Motor neuron (in vitro differentiated cells): ENCODE measurements around the gene SLC16A12. TPM values are rescaled to one million over a fixed set of nuclear protein-coding genes. Genes with fewer than 3 reads are reported as not detected.
A peak's percentile ranks its signal among the peaks of the same experiment; 100 is the strongest.
"Not testable (repeated sequence)": the region's sequence is repeated elsewhere in the genome, so short reads cannot be mapped to it uniquely, and the experiment has no call there.

Source experiments
- ATAC-seq, 8 experiments: fragments of 200-7000 bp; cut with Tn5 transposase; replicated peaks in 6 of 8; 2 replicates each; pipeline ENCODE4 v1.8.0; 2021; ENCODE audit warnings: mild to moderate bottlenecking in 8 of 8, moderate library complexity in 8 of 8
- H3K27ac ChIP-seq, 2 donors: fragments of 250-450 bp; sonication (Bioruptor Pico); 2 replicates each; pipeline ENCODE4 v1.9.0; 2021; ENCODE audit warnings: antibody characterized with exemption in 2 of 2, mild to moderate bottlenecking in 2 of 2, moderate library complexity in 1 of 2
- H3K4me1 ChIP-seq, 2 donors: fragments of 250-450 bp; sonication (Bioruptor Pico); replicated peaks in 1 of 2; 2 replicates each; pipeline ENCODE4 v1.6.1; 2021; ENCODE audit warnings: antibody characterized with exemption in 2 of 2, mild to moderate bottlenecking in 2 of 2, moderate library complexity in 1 of 2
- H3K4me3 ChIP-seq, 5 donors: fragments of 250-450 bp; sonication (Bioruptor Pico); 2 replicates each; pipeline ENCODE4 v1.9.0; 2021; ENCODE audit warnings: antibody characterized with exemption in 5 of 5, mild to moderate bottlenecking in 5 of 5, moderate library complexity in 4 of 5
- WGBS, 10 experiments: fragments of 450-650 bp; shearing (Covaris generic); methylation state at CpG; one replicate each; pipeline ENCODE4 v1.0.0; 2022; 5-methylcytosine and 5-hydroxymethylcytosine counted together
- in situ Hi-C, 9 experiments: fragments of 400-800 bp; cut with MboI; loops; one replicate each; pipeline ENCODE4 v1.15.0; 2021; ENCODE audit warnings: low sequenced_read_pairs in 9 of 9, low pct_unique_long_range_greater_than_20kb in 2 of 9; ENCODE audit not compliant: unreplicated experiment in 9 of 9
- total RNA-seq, 8 experiments: library from RNA; unstranded; fragments of 300-600 nt; gene quantifications; 2 replicates each; pipeline versions ENCODE4 v1.2.3 to v1.2.4, GENCODE V29; 2022

Gene SLC16A12
- total RNA-seq, 8 experiments from 2014 or later, result under 0.01 to 15.8 (median 0.14) TPM; not detected in 3

DNA sequence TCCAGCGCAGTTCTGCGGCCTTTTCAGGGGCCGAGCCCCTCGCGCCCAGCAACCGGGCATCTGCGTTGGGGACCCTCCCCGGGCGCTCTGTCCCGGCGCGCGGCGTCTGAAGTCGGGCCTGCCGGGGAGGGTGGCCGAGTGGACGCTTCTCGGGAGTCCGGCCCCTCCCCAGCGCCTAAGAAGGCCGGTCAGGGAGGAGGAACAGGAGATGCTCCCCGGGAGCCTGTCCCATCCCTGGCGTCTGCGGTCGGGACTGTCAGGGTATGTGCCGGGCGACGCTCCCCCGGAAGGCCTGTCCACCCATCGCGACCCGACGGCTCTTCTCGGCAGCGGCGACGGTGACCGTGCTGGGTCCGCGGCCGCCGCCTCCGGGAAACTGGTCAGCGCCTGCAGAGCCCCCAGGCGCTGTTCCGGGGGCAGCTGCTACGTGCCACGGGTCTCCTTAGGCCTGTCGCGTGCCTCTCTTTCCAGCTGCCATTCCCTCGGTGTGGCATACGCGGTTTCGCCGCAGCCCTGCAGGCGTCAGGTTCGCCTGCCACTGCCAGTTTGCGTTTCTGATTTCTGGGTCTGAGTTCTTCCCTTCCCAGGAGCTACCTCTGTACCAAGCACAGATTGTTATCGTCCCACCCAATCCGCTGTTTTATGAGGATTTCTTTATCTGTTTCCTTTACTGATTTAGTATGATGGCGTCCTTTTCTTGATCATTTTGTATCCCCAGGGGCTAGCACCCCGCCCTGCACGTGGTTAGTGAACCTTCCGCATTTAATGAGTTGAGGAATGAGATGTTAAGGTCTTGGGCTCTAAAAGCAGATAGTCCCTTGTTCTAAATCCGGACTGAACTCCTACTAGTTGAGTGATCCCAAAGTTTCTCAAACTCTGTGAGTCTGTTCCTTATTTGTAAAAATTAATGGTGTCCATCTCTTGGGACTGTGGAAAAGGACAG lies 120.2 kb downstream of the SLC16A12 start:
- Histone ChIP-seq H3K27ac (peak overlapping the region; percentile 79 to 87), H3K4me3 (peak overlapping the region; percentile 51 to 74 (median 66)), H3K4me1 (peaks cover 15 to 43% of the 10 kb centered on the region in 2 donors)
- in situ Hi-C loops, result no loop called here
- ATAC-seq, result peak; percentile 71 to 80 (median 74)
- 0 to 51% (median 11%) methylated on average over 1 to 23 of the region's 66 CpGs; no CpG with 5 or more reads in 1 of the 10 experiments for WGBS, 10 experiments

DNA sequence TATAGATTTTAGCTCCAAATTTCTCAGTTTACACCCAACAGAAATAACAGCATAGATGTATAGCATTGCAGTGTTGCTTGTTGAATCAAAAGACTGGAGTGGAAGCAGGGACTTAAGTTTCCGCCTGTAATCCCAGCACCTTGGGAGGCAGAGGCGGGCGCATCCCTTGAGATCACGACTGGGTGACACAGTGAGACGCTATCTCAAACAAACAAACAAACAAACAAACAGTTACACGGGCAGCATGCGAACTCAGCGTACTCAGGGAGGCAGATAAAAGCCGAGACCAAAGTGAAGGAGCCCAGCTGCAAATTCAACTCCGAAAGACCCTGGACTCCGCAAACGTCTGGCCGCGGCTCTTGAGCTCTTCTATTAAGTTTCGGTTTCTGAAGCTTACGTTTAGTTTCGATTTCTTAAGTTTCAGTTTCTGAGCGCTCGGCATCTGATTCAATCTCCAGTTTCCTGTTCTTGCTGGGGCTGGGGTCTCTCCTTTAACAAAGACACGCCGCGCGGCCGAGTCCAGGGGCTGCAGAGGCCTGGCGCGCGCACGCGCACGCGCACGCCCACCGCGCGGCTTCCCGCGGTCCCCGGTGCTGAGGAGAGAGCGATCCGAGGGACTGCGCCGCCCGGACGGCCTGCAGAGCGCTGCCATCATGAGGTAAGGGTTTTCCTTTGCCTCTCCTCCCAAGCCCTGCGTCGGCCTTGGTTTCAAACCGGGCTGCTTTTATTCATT lies 121.1 kb downstream of the SLC16A12 start, which contains the start of gene IFIT5:
Gene IFIT5, plus strand, starts transcription at position 423 of the 733 bp plus-strand sequence. Its CDS starts 231 bp downstream, at position 654.
- in situ Hi-C loops, result no loop called here
- Histone ChIP-seq H3K27ac (peak within 1 kb of the TSS; percentile 79 to 87), H3K4me3 (peak within 1 kb of the TSS; percentile 51 to 74 (median 66)), H3K4me1 (peaks cover 11 to 34% of the 10 kb centered on the region in 2 donors)
- 0 to 3% (median 0%) methylated on average over 3 to 26 of the region's 48 CpGs; no CpG with 5 or more reads in 1 of the 10 experiments for WGBS, 10 experiments
- ATAC-seq, result peak; percentile 79 to 97 (median 96)

DNA sequence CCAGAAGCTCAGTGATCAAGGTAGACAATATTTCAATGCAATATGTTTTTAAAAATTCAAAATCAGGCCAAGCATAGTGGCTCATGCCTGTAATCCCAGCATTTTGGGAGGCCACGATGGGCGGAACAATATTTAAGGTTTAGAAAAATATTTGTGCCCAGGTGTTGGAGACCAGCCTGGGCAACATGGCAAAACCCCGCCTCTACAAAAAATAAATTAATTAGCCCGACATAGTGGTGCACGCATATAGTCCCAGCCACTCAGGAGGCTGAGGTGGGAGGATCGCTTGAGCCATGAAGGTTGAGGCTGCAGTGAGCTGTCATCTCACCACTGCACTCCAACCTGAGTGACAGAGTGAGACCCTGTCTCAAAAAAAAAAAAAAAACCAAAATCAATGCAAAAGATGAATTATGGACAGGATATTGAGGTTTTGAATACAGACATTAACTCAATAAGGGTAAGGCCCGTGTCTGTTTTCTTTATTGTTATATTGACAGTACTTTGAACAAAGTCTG lies 121.9 kb downstream of the SLC16A12 start:
- in situ Hi-C loops, result no loop called here
- ATAC-seq, result no peak
- H3K4me3 ChIP-seq, result peak overlapping the region in 4 of 5 donors; percentile 51 to 74 (median 58)
- 74 to 98% (median 92%) methylated on average over 2 to 7 of the region's 7 CpGs for WGBS, 10 experiments
- peaks cover 11 to 26% of the 10 kb centered on the region in 2 donors for H3K4me1 ChIP-seq
- no peak overlapping the region for H3K27ac ChIP-seq

- H3K4me3 ChIP-seq, H3K27ac ChIP-seq, ATAC-seq, in situ Hi-C loops: not testable (repeated sequence)
- WGBS, 10 experiments, result 82 to 100% (median 91%) methylated on average over 2 to 10 of the region's 10 CpGs; no CpG with 5 or more reads in 3 of the 10 experiments
- peaks cover 5 to 15% of the 10 kb centered on the region in 2 donors for H3K4me1 ChIP-seq
Measured at GRCh38 chr10:89412276-89412675, 123.1 kb downstream of the SLC16A12 start.

DNA sequence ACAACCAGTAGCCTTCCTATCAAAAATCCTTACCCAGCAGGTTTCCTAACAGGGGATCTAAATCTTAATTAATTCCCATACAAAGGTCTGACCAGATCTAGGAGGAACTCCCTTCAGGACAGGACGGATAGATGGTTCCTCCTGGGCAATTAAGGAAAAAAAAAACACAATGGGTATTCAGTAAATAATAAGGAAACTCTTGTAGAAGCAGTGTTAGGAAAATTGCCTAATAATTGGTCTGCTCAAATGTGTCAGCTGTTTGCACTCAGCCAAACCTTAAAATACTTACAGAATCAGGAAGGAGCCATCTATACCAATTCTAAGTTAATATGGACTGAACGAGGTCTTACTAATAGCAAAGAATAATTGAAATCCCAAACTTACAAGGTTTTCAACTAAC lies 124.3 kb downstream of the SLC16A12 start:
- H3K4me1 ChIP-seq, H3K4me3 ChIP-seq, in situ Hi-C loops, H3K27ac ChIP-seq, ATAC-seq: not testable (repeated sequence)
- WGBS, 10 experiments, result 50 to 100% (median 85%) methylated on average over 1 to 2 of the region's 2 CpGs

DNA sequence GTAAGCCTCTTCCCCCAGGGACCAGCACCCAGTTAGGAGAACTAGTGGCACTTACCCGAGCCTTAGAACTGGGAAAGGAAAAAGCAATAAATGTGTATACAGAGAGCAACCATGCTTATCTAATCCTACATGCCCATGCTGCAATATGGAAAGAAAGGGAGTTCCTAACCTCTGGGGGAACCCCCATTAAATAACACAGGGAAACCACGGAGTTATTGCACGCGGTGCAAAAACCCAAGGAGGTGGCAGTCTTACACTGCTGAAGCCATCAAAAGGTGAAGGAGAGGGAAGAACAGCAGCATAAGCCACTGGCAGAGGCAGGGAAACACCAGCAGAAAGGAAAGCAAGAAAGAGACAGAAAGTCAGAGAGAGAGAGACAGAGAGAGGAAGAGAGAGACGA lies 124.8 kb downstream of the SLC16A12 start:
- H3K27ac ChIP-seq, H3K4me1 ChIP-seq, ATAC-seq, H3K4me3 ChIP-seq, in situ Hi-C loops: not testable (repeated sequence)
- 85 to 100% (median 96%) methylated on average over 1 to 5 of the region's 5 CpGs; no CpG with 5 or more reads in 1 of the 10 experiments for WGBS, 10 experiments

DNA sequence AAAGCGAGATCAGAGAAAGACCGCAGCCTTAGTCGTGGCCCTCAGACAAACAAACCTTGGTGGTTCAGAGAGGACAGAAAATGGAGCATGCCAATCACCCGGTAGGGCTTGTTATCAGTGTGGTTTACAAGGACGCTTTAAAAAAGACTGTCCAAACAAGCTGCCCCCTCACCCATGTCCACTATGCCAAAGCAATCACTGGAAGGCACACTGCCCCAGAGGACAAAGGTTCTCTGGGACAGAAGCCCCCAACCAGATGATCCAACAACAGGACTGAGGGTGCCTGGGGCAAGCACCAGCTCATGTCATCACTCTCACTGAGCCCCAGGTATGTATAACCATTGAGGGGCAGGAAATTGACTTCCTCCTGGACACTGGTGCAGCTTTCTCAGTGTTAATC lies 126.1 kb downstream of the SLC16A12 start:
- WGBS, 10 experiments, result 83 to 100% (median 93%) methylated on average over 1 to 4 of the region's 5 CpGs; no CpG with 5 or more reads in 3 of the 10 experiments
- H3K27ac ChIP-seq, ATAC-seq, H3K4me1 ChIP-seq, H3K4me3 ChIP-seq, in situ Hi-C loops: not testable (repeated sequence)

DNA sequence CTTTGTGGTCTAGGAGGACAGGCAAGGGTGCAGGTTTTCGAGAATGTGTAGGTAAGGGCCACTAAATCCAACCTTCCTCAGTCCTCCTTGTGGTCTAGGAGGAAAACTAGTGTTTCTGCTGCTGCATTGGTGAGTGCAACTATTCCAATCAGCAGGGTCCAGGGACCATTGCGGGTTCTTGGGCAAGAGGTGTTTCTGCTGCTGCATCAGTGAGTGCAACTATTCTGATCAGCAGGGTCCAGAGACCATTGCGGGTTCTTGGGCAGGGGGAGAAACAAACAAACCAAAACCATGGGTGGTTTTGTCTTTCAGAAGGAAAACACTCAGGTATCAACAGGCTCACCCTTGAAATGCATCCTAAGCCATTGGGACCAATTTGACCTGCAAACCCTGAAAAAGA lies 127.6 kb downstream of the SLC16A12 start:
- H3K4me1 ChIP-seq, H3K4me3 ChIP-seq, in situ Hi-C loops, H3K27ac ChIP-seq, ATAC-seq: not testable (repeated sequence)
- 90 to 100% (median 100%) methylated on average over 1 to 2 of the region's 3 CpGs; no CpG with 5 or more reads in 7 of the 10 experiments for WGBS, 10 experiments

GRCh38 chr10:89406178-89406577 lies 129.2 kb downstream of the SLC16A12 start:
- in situ Hi-C loops, result not testable (repeated sequence)
- 94 to 100% (median 96%) methylated on average over 1 to 8 of the region's 9 CpGs; no CpG with 5 or more reads in 4 of the 10 experiments for WGBS, 10 experiments

GRCh38 chr10:89404104-89405047 lies 131.0 kb downstream of the SLC16A12 start:
- WGBS, 10 experiments, result 67 to 100% (median 93%) methylated on average over 1 to 7 of the region's 11 CpGs; no CpG with 5 or more reads in 2 of the 10 experiments
- Histone ChIP-seq H3K4me3 (no peak overlapping the region), H3K27ac (no peak overlapping the region), H3K4me1 (no peaks in the 10 kb centered on the region)
- in situ Hi-C loops, result no loop called here
- ATAC-seq, result peak in 6 of 8 experiments; percentile 20 to 55 (median 42)

More at GRCh38 chr10:89406178-89406577, 129.2 kb downstream of the SLC16A12 start:
- ATAC-seq, H3K4me1 ChIP-seq, H3K4me3 ChIP-seq, H3K27ac ChIP-seq: not testable (repeated sequence)

DNA sequence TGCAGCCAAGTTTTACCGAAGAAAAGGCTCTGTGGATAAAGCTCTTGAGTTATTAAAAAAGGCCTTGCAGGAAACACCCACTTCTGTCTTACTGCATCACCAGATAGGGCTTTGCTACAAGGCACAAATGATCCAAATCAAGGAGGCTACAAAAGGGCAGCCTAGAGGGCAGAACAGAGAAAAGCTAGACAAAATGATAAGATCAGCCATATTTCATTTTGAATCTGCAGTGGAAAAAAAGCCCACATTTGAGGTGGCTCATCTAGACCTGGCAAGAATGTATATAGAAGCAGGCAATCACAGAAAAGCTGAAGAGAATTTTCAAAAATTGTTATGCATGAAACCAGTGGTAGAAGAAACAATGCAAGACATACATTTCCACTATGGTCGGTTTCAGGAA lies 132.4 kb downstream of the SLC16A12 start:
- in situ Hi-C loops, result no loop called here
- 60 to 100% (median 100%) methylated on average over 1 to 2 of the region's 2 CpGs; no CpG with 5 or more reads in 1 of the 10 experiments for WGBS, 10 experiments
- Histone ChIP-seq H3K27ac (no peak overlapping the region), H3K4me1 (no peaks in the 10 kb centered on the region), H3K4me3 (no peak overlapping the region)
- no peak for ATAC-seq

DNA sequence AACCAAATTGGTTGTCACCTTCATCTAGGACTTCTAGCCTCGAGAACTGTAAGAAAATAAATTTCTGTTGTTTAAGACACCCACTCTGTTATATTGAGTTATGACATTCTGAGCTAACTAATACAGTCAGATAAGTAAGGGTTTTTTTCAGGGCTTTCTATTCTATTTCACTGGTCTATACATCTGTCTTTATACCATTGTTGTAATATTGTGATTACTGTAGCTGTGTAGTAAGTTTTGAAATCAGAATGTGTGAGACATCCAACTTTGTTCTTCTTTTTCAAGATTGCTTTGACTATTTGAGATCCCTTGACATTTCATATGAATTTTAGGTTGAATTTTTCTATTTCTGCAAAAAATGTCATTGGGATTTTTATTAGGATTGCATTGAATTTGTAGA lies 135.4 kb downstream of the SLC16A12 start:
- WGBS, 10 experiments, result 80 to 100% (median 91%) methylated on average over 1 of the region's 1 CpG; no CpG with 5 or more reads in 5 of the 10 experiments
- in situ Hi-C loops, result loop anchor here in 2 of 9 experiments (25.0 kb wide), 1 partner anchor 363 kb away; no protein-coding TSS in a partner anchor
- no peaks in the 10 kb centered on the region for H3K4me1 ChIP-seq
- H3K27ac ChIP-seq, result no peak overlapping the region
- no peak for ATAC-seq
- no peak overlapping the region for H3K4me3 ChIP-seq
